DOHH2 (cell line): ENCODE measurements around the gene CEP85L.

Experiments used
- CTCF ChIP-seq: fragments of 200-600 bp; sonication (generic); IDR thresholded peaks from one replicate; pipeline ENCODE4 v1.5.1; 2014; ENCODE audit warnings: antibody characterized with exemption, mild to moderate bottlenecking, low read depth, low read length; ENCODE audit not compliant: poor library complexity, severe bottlenecking
- EZH2phosphoT487 ChIP-seq: fragments of 200-600 bp; sonication (generic); IDR thresholded peaks from 2 replicates; pipeline ENCODE4 v1.6.1; 2017; ENCODE audit warnings: borderline replicate concordance, mild to moderate bottlenecking, antibody characterized with exemption, low read length, moderate library complexity, mixed read lengths

- TF ChIP-seq CTCF = no peak
- TF ChIP-seq EZH2phosphoT487 = no peak
These were observed 17.5 kb upstream of the CEP85L start for GRCh38 chr6:118668761-118669385.
